ENCODE data around the gene VPREB3. TPM values are rescaled to one million over a fixed set of nuclear protein-coding genes. Genes with fewer than 3 reads are reported as not detected.
A peak's percentile ranks its signal among the peaks of the same experiment; 100 is the strongest.

The VPREB3 gene
- total RNA-seq, 2 experiments from 2014 or later = 0.48 TPM; not detected in 1

- H3K36me3 Mint-ChIP-seq = peaks cover 10% of the 10 kb centered on the region
- peaks cover 39% of the 10 kb centered on the region for H3K4me1 Mint-ChIP-seq
- H3K27ac Mint-ChIP-seq = peak within 1 kb of the TSS; percentile 81
- no peaks in the 10 kb centered on the region for H3K27me3 Mint-ChIP-seq
- no peaks in the 10 kb centered on the region for H3K9me3 Mint-ChIP-seq
- DNase-seq = peak; percentile 32
- peak within 1 kb of the TSS; percentile 70 for H3K4me3 Mint-ChIP-seq
These were observed 8.8 kb upstream of the VPREB3 start, which contains the start of gene C22orf15 for GRCh38 chr22:23762842-23763578. Gene C22orf15, plus strand, starts transcription at chr22:23762990. Its CDS starts 317 bp downstream, at chr22:23763307.

- no peak overlapping the region for H3K4me3 Mint-ChIP-seq
- H3K27ac Mint-ChIP-seq = no peak overlapping the region
- peaks cover 25% of the 10 kb centered on the region for H3K4me1 Mint-ChIP-seq
- no peaks in the 10 kb centered on the region for H3K27me3 Mint-ChIP-seq
- peaks cover 7% of the 10 kb centered on the region for H3K36me3 Mint-ChIP-seq
- no peaks in the 10 kb centered on the region for H3K9me3 Mint-ChIP-seq
- DNase-seq = no peak
These were observed 5.8 kb upstream of the VPREB3 start for GRCh38 chr22:23760056-23760455.

GRCh38 chr22:23759566-23759965, 5.3 kb upstream of the VPREB3 start:
- Mint-ChIP-seq H3K27me3 (no peaks in the 10 kb centered on the region), H3K27ac (no peak overlapping the region), H3K9me3 (no peaks in the 10 kb centered on the region), H3K4me1 (peaks cover 20% of the 10 kb centered on the region), H3K36me3 (peaks cover 7% of the 10 kb centered on the region), H3K4me3 (no peak overlapping the region)
- DNase-seq = no peak

GRCh38 chr22:23756891-23757290, 2.7 kb upstream of the VPREB3 start:
- Mint-ChIP-seq H3K27ac (no peak overlapping the region), H3K27me3 (no peaks in the 10 kb centered on the region), H3K4me1 (peaks cover 3% of the 10 kb centered on the region), H3K36me3 (peaks cover 2% of the 10 kb centered on the region), H3K9me3 (no peaks in the 10 kb centered on the region), H3K4me3 (no peak overlapping the region)
- DNase-seq = no peak

- H3K4me1 Mint-ChIP-seq = peaks cover 3% of the 10 kb centered on the region
- H3K4me3 Mint-ChIP-seq = no peak overlapping the region
- no peaks in the 10 kb centered on the region for H3K9me3 Mint-ChIP-seq
- no peak overlapping the region for H3K27ac Mint-ChIP-seq
- H3K27me3 Mint-ChIP-seq = no peaks in the 10 kb centered on the region
- no peak for DNase-seq
- H3K36me3 Mint-ChIP-seq = peaks cover 2% of the 10 kb centered on the region
These were observed 1.5 kb upstream of the VPREB3 start for GRCh38 chr22:23755711-23756110.

GRCh38 chr22:23754980-23755636, 883 bp upstream of the VPREB3 start:
- peaks cover 7% of the 10 kb centered on the region for H3K4me1 Mint-ChIP-seq
- no peak overlapping the region for H3K27ac Mint-ChIP-seq
- no peak for DNase-seq
- H3K36me3 Mint-ChIP-seq = no peaks in the 10 kb centered on the region
- H3K9me3 Mint-ChIP-seq = no peaks in the 10 kb centered on the region
- no peak overlapping the region for H3K4me3 Mint-ChIP-seq
- no peaks in the 10 kb centered on the region for H3K27me3 Mint-ChIP-seq

GRCh38 chr22:23753385-23753784, 840 bp downstream of the VPREB3 start:
- DNase-seq = no peak
- Mint-ChIP-seq H3K27me3 (no peaks in the 10 kb centered on the region), H3K4me3 (peak overlapping the region; percentile 54), H3K36me3 (no peaks in the 10 kb centered on the region), H3K9me3 (no peaks in the 10 kb centered on the region), H3K4me1 (peaks cover 9% of the 10 kb centered on the region), H3K27ac (no peak overlapping the region)

- no peaks in the 10 kb centered on the region for H3K27me3 Mint-ChIP-seq
- no peaks in the 10 kb centered on the region for H3K9me3 Mint-ChIP-seq
- DNase-seq = no peak
- peak overlapping the region; percentile 20 for H3K27ac Mint-ChIP-seq
- H3K4me1 Mint-ChIP-seq = peaks cover 9% of the 10 kb centered on the region
- no peaks in the 10 kb centered on the region for H3K36me3 Mint-ChIP-seq
- no peak overlapping the region for H3K4me3 Mint-ChIP-seq
These were observed 1.5 kb downstream of the VPREB3 start for GRCh38 chr22:23752750-23753149.

- H3K4me1 Mint-ChIP-seq = peaks cover 9% of the 10 kb centered on the region
- no peak for DNase-seq
- H3K36me3 Mint-ChIP-seq = no peaks in the 10 kb centered on the region
- H3K4me3 Mint-ChIP-seq = peak overlapping the region; percentile 75
- no peaks in the 10 kb centered on the region for H3K27me3 Mint-ChIP-seq
- peak overlapping the region; percentile 58 for H3K27ac Mint-ChIP-seq
- H3K9me3 Mint-ChIP-seq = no peaks in the 10 kb centered on the region
These were observed 2.0 kb downstream of the VPREB3 start for GRCh38 chr22:23752090-23752691.

GRCh38 chr22:23751441-23751996, 2.7 kb downstream of the VPREB3 start:
- Mint-ChIP-seq H3K27ac (peak overlapping the region; percentile 74), H3K4me1 (peaks cover 9% of the 10 kb centered on the region), H3K27me3 (no peaks in the 10 kb centered on the region), H3K36me3 (peaks cover 4% of the 10 kb centered on the region), H3K4me3 (peak overlapping the region; percentile 83), H3K9me3 (no peaks in the 10 kb centered on the region)
- peak; percentile 17 for DNase-seq

GRCh38 chr22:23750714-23751440, 3.3 kb downstream of the VPREB3 start, which contains the start of gene ZNF70:
Gene ZNF70, minus strand, starts transcription at chr22:23751112. Its CDS starts 5,972 bp downstream, at chr22:23745140.
- Mint-ChIP-seq H3K4me3 (peak within 1 kb of the TSS; percentile 87), H3K27me3 (no peaks in the 10 kb centered on the region), H3K36me3 (peaks cover 5% of the 10 kb centered on the region), H3K4me1 (peaks cover 9% of the 10 kb centered on the region), H3K27ac (peak within 1 kb of the TSS; percentile 74), H3K9me3 (no peaks in the 10 kb centered on the region)
- peak; percentile 93 for DNase-seq

- Mint-ChIP-seq H3K4me3 (peak overlapping the region; percentile 87), H3K27me3 (no peaks in the 10 kb centered on the region), H3K27ac (peak overlapping the region; percentile 72), H3K4me1 (peaks cover 9% of the 10 kb centered on the region), H3K9me3 (no peaks in the 10 kb centered on the region), H3K36me3 (peaks cover 8% of the 10 kb centered on the region)
- no peak for DNase-seq
These were observed 3.9 kb downstream of the VPREB3 start for GRCh38 chr22:23750367-23750713.

- peaks cover 13% of the 10 kb centered on the region for H3K36me3 Mint-ChIP-seq
- H3K9me3 Mint-ChIP-seq = no peaks in the 10 kb centered on the region
- peaks cover 9% of the 10 kb centered on the region for H3K4me1 Mint-ChIP-seq
- no peaks in the 10 kb centered on the region for H3K27me3 Mint-ChIP-seq
- H3K4me3 Mint-ChIP-seq = peak overlapping the region; percentile 87
- no peak for DNase-seq
- H3K27ac Mint-ChIP-seq = no peak overlapping the region
These were observed 4.4 kb downstream of the VPREB3 start for GRCh38 chr22:23749841-23750301.

- H3K27ac Mint-ChIP-seq = no peak overlapping the region
These were observed 8.4 kb downstream of the VPREB3 start for GRCh38 chr22:23745791-23746190.

More at GRCh38 chr22:23745791-23746190, 8.4 kb downstream of the VPREB3 start:
- peaks cover 29% of the 10 kb centered on the region for H3K36me3 Mint-ChIP-seq
- peaks cover 10% of the 10 kb centered on the region for H3K9me3 Mint-ChIP-seq
- DNase-seq = no peak
- no peak overlapping the region for H3K4me3 Mint-ChIP-seq
- no peaks in the 10 kb centered on the region for H3K27me3 Mint-ChIP-seq
- H3K4me1 Mint-ChIP-seq = peaks cover 6% of the 10 kb centered on the region
